Ishikawa (cell line): ENCODE results near the gene KIAA0040.

Experiments
- CEBPB ChIP-seq: IDR thresholded peaks from 2 replicates; pipeline ENCODE4 v1.6.1; 2012
- CREB1 ChIP-seq: IDR thresholded peaks from 2 replicates; pipeline ENCODE4 v1.6.1; 2012; ENCODE audit warnings: low read depth
- EGR1 ChIP-seq: IDR thresholded peaks from 2 replicates; pipeline ENCODE4 v1.6.1; 2012
- EP300 ChIP-seq: IDR thresholded peaks from 2 replicates; pipeline ENCODE4 v1.6.1; 2012; ENCODE audit warnings: borderline replicate concordance
- FOXM1 ChIP-seq: IDR thresholded peaks from 2 replicates; pipeline ENCODE4 v1.6.1; 2012; ENCODE audit warnings: low read depth, borderline replicate concordance
- MAX ChIP-seq: IDR thresholded peaks from 2 replicates; pipeline ENCODE4 v1.6.1; 2012
- NFIC ChIP-seq: IDR thresholded peaks from 2 replicates; pipeline ENCODE4 v1.6.1; 2012
- RAD21 ChIP-seq: IDR thresholded peaks from 2 replicates; pipeline ENCODE4 v1.6.1; 2012; ENCODE audit warnings: low read depth
- REST ChIP-seq: IDR thresholded peaks from 2 replicates; pipeline ENCODE4 v1.6.1; 2012; ENCODE audit warnings: low read depth, mild to moderate bottlenecking
- TAF1 ChIP-seq: IDR thresholded peaks from 2 replicates; pipeline ENCODE4 v1.6.1; 2012; ENCODE audit warnings: low read depth, mild to moderate bottlenecking
- TCF12 ChIP-seq: IDR thresholded peaks from 2 replicates; pipeline ENCODE4 v1.6.1; 2012; ENCODE audit warnings: low read depth
- TEAD4 ChIP-seq: IDR thresholded peaks from 2 replicates; pipeline ENCODE4 v1.6.1; 2012
- USF1 ChIP-seq: IDR thresholded peaks from 2 replicates; pipeline ENCODE4 v1.6.1; 2012
- YY1 ChIP-seq: IDR thresholded peaks from 2 replicates; pipeline ENCODE4 v1.6.1; 2012; ENCODE audit warnings: low read depth
- ZBTB7A ChIP-seq: IDR thresholded peaks from 2 replicates; pipeline ENCODE4 v1.6.1; 2012; ENCODE audit warnings: low read depth

KIAA0040 gene

GRCh38 chr1:175148068-175148467 is 44.5 kb downstream of the KIAA0040 start:
- no peak for TF ChIP-seq CREB1
- TF ChIP-seq TAF1 = no peak
- TF ChIP-seq TCF12 = no peak
- TF ChIP-seq USF1 = no peak
- no peak for TF ChIP-seq TEAD4
- TF ChIP-seq NFIC = no peak
- no peak for TF ChIP-seq EGR1
- TF ChIP-seq YY1 = no peak
- no peak for TF ChIP-seq REST
- TF ChIP-seq ZBTB7A = no peak
- TF ChIP-seq EP300 = no peak
- TF ChIP-seq FOXM1 = no peak
- no peak for TF ChIP-seq RAD21
- TF ChIP-seq CEBPB = no peak
- no peak for TF ChIP-seq MAX

- no peak for TF ChIP-seq CEBPB
- TF ChIP-seq FOXM1 = no peak
- no peak for TF ChIP-seq YY1
- no peak for TF ChIP-seq TEAD4
- no peak for TF ChIP-seq NFIC
- TF ChIP-seq RAD21 = no peak
- no peak for TF ChIP-seq MAX
- no peak for TF ChIP-seq CREB1
- no peak for TF ChIP-seq EP300
- no peak for TF ChIP-seq TAF1
These were observed 45.0 kb downstream of the KIAA0040 start for GRCh38 chr1:175147569-175147968.

- TF ChIP-seq TCF12 = no peak
- no peak for TF ChIP-seq TAF1
- peak; percentile 58 for TF ChIP-seq RAD21
- TF ChIP-seq MAX = no peak
- no peak for TF ChIP-seq USF1
These were observed 45.9 kb downstream of the KIAA0040 start for GRCh38 chr1:175146529-175147213.

- TF ChIP-seq CEBPB (no peak), EGR1 (no peak), FOXM1 (no peak), TEAD4 (no peak), EP300 (no peak), YY1 (no peak), MAX (no peak)
These were observed 46.6 kb downstream of the KIAA0040 start for GRCh38 chr1:175145899-175146528.

GRCh38 chr1:175138579-175138978 is 54.0 kb downstream of the KIAA0040 start:
- TF ChIP-seq YY1 = no peak
- TF ChIP-seq TEAD4 = no peak
- no peak for TF ChIP-seq CREB1
- no peak for TF ChIP-seq TCF12
- no peak for TF ChIP-seq FOXM1
- TF ChIP-seq ZBTB7A = no peak
- TF ChIP-seq TAF1 = no peak
- no peak for TF ChIP-seq USF1
- TF ChIP-seq EP300 = no peak

- TF ChIP-seq USF1 = no peak
- no peak for TF ChIP-seq CREB1
- no peak for TF ChIP-seq ZBTB7A
- TF ChIP-seq TEAD4 = no peak
These were observed 55.2 kb downstream of the KIAA0040 start for GRCh38 chr1:175137369-175137768.
